Activated CD8-positive, alpha-beta T cell treated with anti-CD3 and anti-CD28 coated beads for 36 hours (primary cell): ENCODE measurements around the gene SIK2. TPM values are rescaled to one million over a fixed set of nuclear protein-coding genes. Genes with fewer than 3 reads are reported as not detected.
"Not testable (repeated sequence)": the region's sequence is repeated elsewhere in the genome, so short reads cannot be mapped to it uniquely, and the experiment has no call there.

ENCODE experiments used
- ATAC-seq: fragments of 200-7000 bp; cut with Tn5 transposase; one replicate; pipeline ENCODE4 v1.10.0; 2021; ENCODE audit warnings: mild to moderate bottlenecking, moderate library complexity
- CTCF ChIA-PET: fragments of 350-600 bp; sonication (Branson Sonifier 250); formaldehyde crosslinking; loops from one replicate; lab custom pipeline; 2021; ENCODE audit warnings: antibody characterized with exemption; lab: Charles Lee
- POLR2A ChIA-PET: fragments of 350-600 bp; sonication (Branson Sonifier 250); formaldehyde crosslinking; loops from one replicate; lab custom pipeline; 2021; ENCODE audit warnings: antibody characterized with exemption; lab: Charles Lee
- DNase-seq: peaks from one replicate; pipeline ENCODE4 v3.0.0-alpha.2; 2020
- H3K27ac Mint-ChIP-seq: one replicate; pipeline ENCODE4 v1.8.0; 2021; ENCODE audit warnings: mild to moderate bottlenecking, mixed read lengths
- H3K27me3 Mint-ChIP-seq: one replicate; pipeline ENCODE4 v1.8.0; 2021; ENCODE audit warnings: mixed read lengths
- H3K36me3 Mint-ChIP-seq: one replicate; pipeline ENCODE4 v1.8.0; 2021; ENCODE audit warnings: low read depth, mixed read lengths
- H3K4me1 Mint-ChIP-seq: one replicate; pipeline ENCODE4 v1.8.0; 2021; ENCODE audit warnings: low read depth, mixed read lengths
- H3K4me3 Mint-ChIP-seq: one replicate; pipeline ENCODE4 v1.8.0; 2021; ENCODE audit warnings: mild to moderate bottlenecking, moderate library complexity, mixed read lengths
- H3K9me3 Mint-ChIP-seq: one replicate; pipeline ENCODE4 v1.8.0; 2021; ENCODE audit warnings: mixed read lengths
- intact Hi-C: fragments of 100-400 bp; cut with micrococcal nuclease; formaldehyde crosslinking; loops from one replicate; pipeline ENCODE4 v1.10.0; 2022
- total RNA-seq, 2 experiments: library from RNA; stranded (reverse); gene quantifications; one replicate each; pipeline ENCODE4 v1.2.3, GENCODE V29; 2021
- TF ChIP-seq, protein P1 (sequence below): fragments of 200-600 bp; IDR thresholded peaks from one replicate; pipeline ENCODE4 v1.8.0; 2022; ENCODE audit warnings: antibody characterized with exemption, mild to moderate bottlenecking

Gene SIK2
- total RNA-seq, 2 experiments from 2014 or later: 7.4 to 8.0 TPM

DNA sequence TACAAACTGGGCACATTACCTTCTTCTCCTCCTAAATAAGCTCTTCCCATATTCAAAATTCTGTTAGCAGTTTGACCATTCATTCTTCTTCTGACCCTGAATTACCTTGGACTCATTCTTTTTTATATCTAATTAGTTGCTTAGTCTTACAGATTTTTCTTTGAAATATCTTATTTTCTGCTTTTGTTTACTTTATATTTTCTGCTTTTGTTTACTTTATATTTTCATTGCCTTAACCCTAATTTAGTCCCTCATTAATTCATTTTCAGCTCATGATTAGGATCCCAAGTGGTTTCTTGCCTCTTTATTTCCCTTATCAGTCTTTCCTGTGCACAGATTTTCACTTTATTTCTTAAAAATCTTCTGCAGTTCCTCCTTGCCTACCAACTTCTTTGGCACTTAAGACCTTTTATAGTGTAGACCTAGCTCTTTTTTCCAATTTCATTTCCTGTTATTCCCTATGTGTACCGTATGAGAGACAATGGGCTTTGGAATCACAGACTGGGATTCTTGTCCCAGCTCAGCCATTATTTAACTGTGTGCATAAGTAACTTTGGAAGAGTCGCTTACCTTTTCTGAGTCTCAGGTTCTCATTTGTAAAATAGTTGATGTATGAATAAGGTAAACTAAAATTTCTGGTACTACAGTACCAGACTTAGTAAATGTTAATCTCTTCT is 39.2 kb downstream of the SIK2 start:
- Mint-ChIP-seq H3K27ac (no peak overlapping the region), H3K4me3 (no peak overlapping the region), H3K4me1 (peaks cover 14% of the 10 kb centered on the region), H3K36me3 (peaks cover 14% of the 10 kb centered on the region), H3K27me3 (no peaks in the 10 kb centered on the region), H3K9me3 (no peaks in the 10 kb centered on the region)
- ChIA-PET CTCF (interaction anchor here (1.4 kb wide), 1 partner anchor 136 kb away, joined by 6 read pairs; no protein-coding TSS in a partner anchor), POLR2A (interaction anchor here (1.2 kb wide), 1 partner anchor 9 kb away, joined by 3 read pairs; no protein-coding TSS in a partner anchor)
- intact Hi-C loops: no loop called here
- ATAC-seq: no peak
- TF ChIP-seq, protein P1, sequence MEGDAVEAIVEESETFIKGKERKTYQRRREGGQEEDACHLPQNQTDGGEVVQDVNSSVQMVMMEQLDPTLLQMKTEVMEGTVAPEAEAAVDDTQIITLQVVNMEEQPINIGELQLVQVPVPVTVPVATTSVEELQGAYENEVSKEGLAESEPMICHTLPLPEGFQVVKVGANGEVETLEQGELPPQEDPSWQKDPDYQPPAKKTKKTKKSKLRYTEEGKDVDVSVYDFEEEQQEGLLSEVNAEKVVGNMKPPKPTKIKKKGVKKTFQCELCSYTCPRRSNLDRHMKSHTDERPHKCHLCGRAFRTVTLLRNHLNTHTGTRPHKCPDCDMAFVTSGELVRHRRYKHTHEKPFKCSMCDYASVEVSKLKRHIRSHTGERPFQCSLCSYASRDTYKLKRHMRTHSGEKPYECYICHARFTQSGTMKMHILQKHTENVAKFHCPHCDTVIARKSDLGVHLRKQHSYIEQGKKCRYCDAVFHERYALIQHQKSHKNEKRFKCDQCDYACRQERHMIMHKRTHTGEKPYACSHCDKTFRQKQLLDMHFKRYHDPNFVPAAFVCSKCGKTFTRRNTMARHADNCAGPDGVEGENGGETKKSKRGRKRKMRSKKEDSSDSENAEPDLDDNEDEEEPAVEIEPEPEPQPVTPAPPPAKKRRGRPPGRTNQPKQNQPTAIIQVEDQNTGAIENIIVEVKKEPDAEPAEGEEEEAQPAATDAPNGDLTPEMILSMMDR: no peak
- DNase-seq: no peak

GRCh38 chr11:111642542-111642941 is 40.3 kb downstream of the SIK2 start:
- ChIA-PET CTCF (interaction anchor here (1.0 kb wide), 1 partner anchor 8 kb away, joined by 3 read pairs; no protein-coding TSS in a partner anchor), POLR2A (no interaction called here)
- Mint-ChIP-seq H3K27ac (no peak overlapping the region), H3K27me3 (no peaks in the 10 kb centered on the region), H3K4me3 (no peak overlapping the region), H3K9me3 (no peaks in the 10 kb centered on the region), H3K4me1 (peaks cover 13% of the 10 kb centered on the region), H3K36me3 (peaks cover 10% of the 10 kb centered on the region)
- intact Hi-C loops: no loop called here
- no peak for ATAC-seq
- TF ChIP-seq, protein P1: no peak
- no peak for DNase-seq

GRCh38 chr11:111644922-111645321 is 42.7 kb downstream of the SIK2 start:
- no peak for DNase-seq
- CTCF ChIA-PET: no interaction called here

DNA sequence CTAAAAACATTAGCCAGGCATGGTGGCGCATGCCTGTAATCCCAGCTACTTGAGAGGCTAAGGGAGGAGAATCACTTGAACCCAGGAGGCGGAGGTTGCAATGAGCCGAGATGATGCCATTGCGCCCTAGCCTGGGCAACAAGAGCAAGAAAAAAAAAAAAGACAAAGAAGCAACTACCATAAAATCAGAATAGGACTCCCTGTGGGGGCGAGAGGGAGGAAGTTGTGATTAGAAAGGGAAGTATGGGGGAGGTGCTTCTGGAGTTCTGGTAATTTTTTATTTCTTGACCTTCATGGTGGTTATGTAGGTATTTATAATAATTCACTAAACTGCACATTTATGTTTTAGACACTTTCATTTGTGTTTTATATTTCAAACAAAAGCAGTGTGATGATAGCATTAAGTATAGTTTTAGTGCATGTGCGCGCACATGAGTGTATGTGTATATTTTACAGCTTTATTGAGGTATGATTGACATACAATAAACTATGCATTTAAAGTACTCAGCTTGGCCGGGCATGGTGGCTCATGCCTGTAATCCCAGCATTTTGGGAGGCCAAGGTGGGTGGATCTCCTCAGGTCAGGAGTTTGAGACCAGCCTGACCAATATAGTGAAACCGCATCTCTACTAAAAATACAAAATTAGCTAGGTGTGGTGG is 43.5 kb downstream of the SIK2 start:
- TF ChIP-seq, protein P1: no peak
- H3K27ac Mint-ChIP-seq: no peak overlapping the region
- H3K27me3 Mint-ChIP-seq: no peaks in the 10 kb centered on the region
- peaks cover 5% of the 10 kb centered on the region for H3K36me3 Mint-ChIP-seq
- H3K4me1 Mint-ChIP-seq: peaks cover 5% of the 10 kb centered on the region
- DNase-seq: no peak
- no peak overlapping the region for H3K4me3 Mint-ChIP-seq
- ATAC-seq: no peak
- ChIA-PET POLR2A (no interaction called here), CTCF (no interaction called here)
- H3K9me3 Mint-ChIP-seq: no peaks in the 10 kb centered on the region
- intact Hi-C loops: no loop called here

More at GRCh38 chr11:111644922-111645321, 42.7 kb downstream of the SIK2 start:
- TF ChIP-seq, protein P1: no peak
- intact Hi-C loops: no loop called here
- no peak overlapping the region for H3K4me3 Mint-ChIP-seq
- no peak for ATAC-seq
- no peaks in the 10 kb centered on the region for H3K9me3 Mint-ChIP-seq
- H3K4me1 Mint-ChIP-seq: peaks cover 5% of the 10 kb centered on the region
- H3K36me3 Mint-ChIP-seq: peaks cover 5% of the 10 kb centered on the region
- H3K27me3 Mint-ChIP-seq: no peaks in the 10 kb centered on the region
- no peak overlapping the region for H3K27ac Mint-ChIP-seq
- POLR2A ChIA-PET: no interaction called here

DNA sequence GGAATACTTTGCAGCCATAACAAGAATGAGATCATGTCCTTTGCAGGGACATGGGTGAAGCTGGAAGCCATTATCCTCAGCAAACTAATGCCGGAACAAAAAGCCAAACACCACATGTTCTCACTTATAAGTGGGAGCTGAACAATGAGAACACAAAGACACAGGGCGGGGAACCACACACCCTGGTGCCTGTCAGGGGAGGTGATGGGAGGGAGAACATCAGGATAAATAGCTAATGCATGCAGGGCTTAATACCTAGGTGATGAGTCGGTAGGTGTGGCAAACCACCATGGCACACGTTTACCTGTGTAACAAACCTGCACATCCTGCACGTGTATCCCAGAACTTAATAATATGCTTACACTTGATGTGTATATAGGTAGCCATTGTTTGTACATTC is 49.1 kb downstream of the SIK2 start:
- H3K4me3 Mint-ChIP-seq, H3K9me3 Mint-ChIP-seq, H3K4me1 Mint-ChIP-seq, POLR2A ChIA-PET, H3K36me3 Mint-ChIP-seq, H3K27me3 Mint-ChIP-seq, ATAC-seq, H3K27ac Mint-ChIP-seq, intact Hi-C loops, DNase-seq: not testable (repeated sequence)
- CTCF ChIA-PET: interaction anchor here (0.6 to 1.3 kb wide), 3 partner anchors 8 to 190 kb away, joined by 3 to 4 read pairs (median 3); no protein-coding TSS in a partner anchor
